Subcutaneous abdominal adipose tissue (tissue), 5 donors: ENCODE results near the gene SLITRK5.

ENCODE experiments used
- H3K27ac ChIP-seq: one replicate; pipeline ENCODE4 v1.7.0; 2013; ENCODE audit warnings: low read depth, mild to moderate bottlenecking, inconsistent platforms, low read length, moderate library complexity
- H3K27me3 ChIP-seq, 5 donors: one replicate each; pipeline ENCODE4 v1.7.0; 2013; ENCODE audit warnings: low read length in 5 of 5, inconsistent platforms in 1 of 5; ENCODE audit not compliant: control insufficient read depth in 5 of 5, insufficient read depth in 4 of 5
- H3K36me3 ChIP-seq, 5 donors: one replicate each; pipeline ENCODE4 v1.7.0; 2013; ENCODE audit warnings: low read length in 5 of 5; ENCODE audit not compliant: control insufficient read depth in 5 of 5, insufficient read depth in 5 of 5
- H3K4me1 ChIP-seq, 5 donors: one replicate each; pipeline ENCODE4 v1.7.0; 2013; ENCODE audit warnings: low read length in 5 of 5, mild to moderate bottlenecking in 3 of 5, moderate library complexity in 1 of 5; ENCODE audit not compliant: control insufficient read depth in 5 of 5, insufficient read depth in 5 of 5
- H3K4me3 ChIP-seq, 5 donors: one replicate each; pipeline ENCODE4 v1.7.0; 2013; ENCODE audit warnings: low read length in 5 of 5, low read depth in 1 of 5
- H3K9ac ChIP-seq, 5 donors: one replicate each; pipeline ENCODE4 v1.7.0; 2013; ENCODE audit warnings: low read length in 5 of 5, mild to moderate bottlenecking in 4 of 5, moderate library complexity in 3 of 5
- H3K9me3 ChIP-seq, 5 donors: one replicate each; pipeline ENCODE4 v1.7.0; 2013; ENCODE audit warnings: low read length in 5 of 5; ENCODE audit not compliant: control insufficient read depth in 5 of 5
- donor health status: healthy.
- donor health status: healthy.
- donor health status: healthy.
- donor health status: healthy.
- donor health status: healthy.

SLITRK5 gene

GRCh38 chr13:87671031-87671752, at the start of gene SLITRK5:
SLITRK5 (plus strand) TSS chr13:87671371; CDS start chr13:87675389, 4,018 bp downstream.
- Histone ChIP-seq H3K36me3 (no peaks in the 10 kb centered on the region), H3K27me3 (peaks cover 19 to 35% (median 30%) of the 10 kb centered on the region in 5 donors), H3K4me3 (peak within 1 kb of the TSS; percentile 58 to 72 (median 71)), H3K27ac (no peak within 1 kb of the TSS), H3K9ac (no peak within 1 kb of the TSS), H3K4me1 (peaks cover 2 to 37% (median 31%) of the 10 kb centered on the region in 5 donors), H3K9me3 (peaks cover 0 to 2% (median 0%) of the 10 kb centered on the region in 5 donors)

- no peak overlapping the region for H3K4me3 ChIP-seq
- H3K27ac ChIP-seq = no peak overlapping the region
- H3K27me3 ChIP-seq = no peaks in the 10 kb centered on the region
- no peaks in the 10 kb centered on the region for H3K36me3 ChIP-seq
- H3K9ac ChIP-seq = no peak overlapping the region
- no peaks in the 10 kb centered on the region for H3K4me1 ChIP-seq
- H3K9me3 ChIP-seq = no peaks in the 10 kb centered on the region
Measured at GRCh38 chr13:87622971-87623370, 48.2 kb upstream of the SLITRK5 start.

GRCh38 chr13:87656306-87656705, 14.9 kb upstream of the SLITRK5 start:
- no peaks in the 10 kb centered on the region for H3K9me3 ChIP-seq
- H3K4me1 ChIP-seq = no peaks in the 10 kb centered on the region
- H3K36me3 ChIP-seq = no peaks in the 10 kb centered on the region
- H3K27ac ChIP-seq = no peak overlapping the region
- H3K9ac ChIP-seq = no peak overlapping the region
- no peaks in the 10 kb centered on the region for H3K27me3 ChIP-seq
- H3K4me3 ChIP-seq = no peak overlapping the region

GRCh38 chr13:87661471-87661870, 9.7 kb upstream of the SLITRK5 start:
- no peak overlapping the region for H3K27ac ChIP-seq
- H3K27me3 ChIP-seq = no peaks in the 10 kb centered on the region
- H3K9me3 ChIP-seq = no peaks in the 10 kb centered on the region
- no peaks in the 10 kb centered on the region for H3K36me3 ChIP-seq
- H3K4me1 ChIP-seq = no peaks in the 10 kb centered on the region
- no peak overlapping the region for H3K9ac ChIP-seq
- H3K4me3 ChIP-seq = no peak overlapping the region

GRCh38 chr13:87666831-87667230, 4.3 kb upstream of the SLITRK5 start:
- H3K27me3 ChIP-seq = peaks cover 0 to 8% (median 4%) of the 10 kb centered on the region in 5 donors
- no peak overlapping the region for H3K27ac ChIP-seq
- H3K9me3 ChIP-seq = no peaks in the 10 kb centered on the region
- no peaks in the 10 kb centered on the region for H3K36me3 ChIP-seq
- no peak overlapping the region for H3K4me3 ChIP-seq
- no peak overlapping the region for H3K9ac ChIP-seq
- peaks cover 2 to 13% (median 13%) of the 10 kb centered on the region in 5 donors for H3K4me1 ChIP-seq

GRCh38 chr13:87667686-87668085, 3.5 kb upstream of the SLITRK5 start:
- Histone ChIP-seq H3K9me3 (no peaks in the 10 kb centered on the region), H3K9ac (no peak overlapping the region), H3K36me3 (no peaks in the 10 kb centered on the region), H3K4me3 (no peak overlapping the region), H3K27me3 (peaks cover 0 to 14% (median 7%) of the 10 kb centered on the region in 5 donors), H3K27ac (no peak overlapping the region), H3K4me1 (peaks cover 2 to 20% (median 20%) of the 10 kb centered on the region in 5 donors)

GRCh38 chr13:87669379-87669978, 1.7 kb upstream of the SLITRK5 start:
- Histone ChIP-seq H3K9me3 (peaks cover 0 to 2% (median 0%) of the 10 kb centered on the region in 5 donors), H3K4me3 (no peak overlapping the region), H3K27ac (no peak overlapping the region), H3K27me3 (peaks cover 10 to 25% (median 19%) of the 10 kb centered on the region in 5 donors), H3K36me3 (no peaks in the 10 kb centered on the region), H3K9ac (no peak overlapping the region), H3K4me1 (peaks cover 2 to 37% (median 31%) of the 10 kb centered on the region in 5 donors)

- Histone ChIP-seq H3K4me1 (peaks cover 2 to 38% (median 33%) of the 10 kb centered on the region in 5 donors), H3K4me3 (peak overlapping the region; percentile 55 to 72 (median 67)), H3K36me3 (no peaks in the 10 kb centered on the region), H3K27ac (no peak overlapping the region), H3K9me3 (peaks cover 0 to 2% (median 0%) of the 10 kb centered on the region in 5 donors), H3K27me3 (peaks cover 27 to 42% (median 38%) of the 10 kb centered on the region in 5 donors), H3K9ac (no peak overlapping the region)
Measured at GRCh38 chr13:87671753-87672605, 808 bp downstream of the SLITRK5 start.

GRCh38 chr13:87674247-87674738, 3.1 kb downstream of the SLITRK5 start:
- Histone ChIP-seq H3K27me3 (peaks cover 32 to 51% (median 49%) of the 10 kb centered on the region in 5 donors), H3K36me3 (no peaks in the 10 kb centered on the region), H3K27ac (no peak overlapping the region), H3K9ac (no peak overlapping the region), H3K4me3 (peak overlapping the region in 1 of 5 donors; percentile 14), H3K4me1 (peaks cover 3 to 52% (median 47%) of the 10 kb centered on the region in 5 donors), H3K9me3 (peaks cover 0 to 2% (median 0%) of the 10 kb centered on the region in 5 donors)
